GM19043 (cell line): ENCODE measurements around the gene LHPP.

ENCODE experiments used
- ATAC-seq: cut with Tn5 transposase; IDR thresholded peaks from one replicate; pipeline ENCODE4 v1.9.1; 2021; ENCODE audit warnings: low read depth; ENCODE audit not compliant: unreplicated experiment

The LHPP gene

DNA sequence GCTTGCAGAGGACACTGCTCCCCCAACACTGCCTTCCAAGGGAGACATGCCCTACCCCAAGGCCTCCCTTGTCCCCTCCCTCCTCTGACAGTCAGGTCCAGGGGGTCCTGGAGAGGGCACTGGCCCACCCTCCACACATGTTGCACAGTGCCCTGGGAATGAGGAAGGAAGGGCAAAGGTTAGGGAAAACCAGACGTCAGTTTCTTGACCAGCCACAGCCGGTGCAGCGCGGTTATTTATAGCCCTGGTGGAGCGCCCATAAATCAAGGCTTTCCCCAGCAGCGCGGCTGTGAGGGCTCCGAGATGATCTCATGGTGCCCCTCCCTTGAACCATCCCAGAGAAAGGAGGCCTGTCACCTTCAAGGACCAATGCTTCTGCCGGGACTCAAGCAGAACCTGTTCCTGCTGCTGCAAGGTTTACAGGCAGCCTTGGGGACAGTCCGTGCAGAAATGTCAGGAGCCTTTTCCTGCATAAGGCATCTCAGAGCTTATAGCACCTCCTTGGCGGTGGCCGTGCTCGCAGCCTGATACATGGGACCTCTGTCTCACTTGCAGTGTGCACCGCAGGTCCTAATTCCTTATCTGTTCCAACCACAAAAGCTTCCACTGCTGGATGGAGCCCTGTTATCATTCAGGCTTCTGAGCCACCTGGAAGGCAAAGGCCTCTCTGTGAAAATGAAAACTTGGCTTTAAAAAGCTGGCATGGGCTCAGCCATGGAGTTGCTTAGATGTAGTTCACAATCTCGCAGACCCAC lies 127.3 kb downstream of the LHPP start:
- no peak for ATAC-seq

DNA sequence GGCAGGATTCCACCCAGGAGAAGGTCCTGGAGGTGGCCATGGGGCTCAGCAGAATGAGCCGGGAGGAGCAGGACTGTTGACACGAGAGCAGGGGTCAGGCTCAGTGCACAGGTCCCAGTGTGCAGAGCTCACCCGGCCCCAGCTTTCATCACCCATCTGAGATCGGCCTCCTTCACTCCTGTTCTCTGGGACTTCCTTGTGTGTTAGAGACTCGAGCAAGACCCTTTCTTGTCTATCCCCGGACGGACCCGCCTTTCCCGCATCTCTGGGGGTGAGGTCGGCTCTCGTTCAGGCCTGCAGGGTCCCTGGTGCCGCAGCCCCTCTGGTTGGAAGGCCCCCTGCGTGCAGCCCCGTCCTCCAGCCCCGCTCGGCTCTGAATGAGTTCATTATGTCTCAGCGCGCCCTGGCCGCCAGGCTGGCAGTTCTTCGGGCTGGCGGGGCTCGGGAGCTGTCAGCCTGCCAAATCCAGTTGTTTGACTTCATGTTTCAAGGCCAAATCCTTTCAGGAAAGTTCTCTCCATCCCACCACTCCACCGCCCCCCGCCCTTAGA lies 127.9 kb downstream of the LHPP start:
- ATAC-seq = no peak

DNA sequence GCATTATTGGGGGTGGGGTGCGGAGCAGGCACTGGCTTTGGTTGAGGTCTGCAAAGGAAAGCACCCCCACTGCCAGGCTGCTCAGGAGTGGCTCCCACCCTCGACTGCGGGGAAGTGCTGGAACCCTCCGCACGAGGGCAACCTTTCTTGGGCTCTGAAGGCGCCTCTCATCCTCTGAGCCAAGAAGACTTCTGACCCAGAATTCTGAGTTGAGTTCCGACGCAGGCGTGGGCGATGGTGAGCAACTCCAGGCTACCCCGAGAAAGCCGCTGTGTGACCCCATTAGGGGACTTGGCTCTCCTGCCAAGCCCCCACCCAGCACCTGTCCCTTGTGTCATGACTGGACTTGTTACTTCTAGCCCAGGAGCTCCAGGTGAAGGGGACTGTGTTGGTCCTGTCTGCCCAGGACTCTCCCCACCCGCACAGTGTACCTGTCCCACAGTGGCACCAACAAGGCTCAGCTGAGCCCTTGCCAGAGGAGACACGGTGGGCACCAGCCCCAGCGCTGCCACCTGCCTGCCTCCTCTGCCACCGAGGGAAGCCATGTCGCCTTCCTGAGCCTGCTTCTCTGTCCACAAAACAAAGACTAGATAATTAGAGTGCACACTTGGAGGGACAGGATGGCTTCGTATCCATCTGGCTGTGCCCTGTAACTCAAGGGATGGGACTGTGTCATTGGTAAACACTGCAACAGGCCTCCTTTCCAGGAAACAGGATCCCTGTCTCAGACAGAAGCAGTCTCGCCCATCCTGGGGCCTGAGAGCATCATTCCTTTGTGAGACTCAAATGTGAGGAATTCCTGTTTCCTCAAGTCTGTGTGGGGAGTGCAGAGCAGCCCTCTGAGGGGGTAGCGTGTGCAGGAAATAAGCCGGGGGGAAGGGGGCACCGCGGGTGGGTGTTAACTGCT lies 128.8 kb downstream of the LHPP start:
- no peak for ATAC-seq

DNA sequence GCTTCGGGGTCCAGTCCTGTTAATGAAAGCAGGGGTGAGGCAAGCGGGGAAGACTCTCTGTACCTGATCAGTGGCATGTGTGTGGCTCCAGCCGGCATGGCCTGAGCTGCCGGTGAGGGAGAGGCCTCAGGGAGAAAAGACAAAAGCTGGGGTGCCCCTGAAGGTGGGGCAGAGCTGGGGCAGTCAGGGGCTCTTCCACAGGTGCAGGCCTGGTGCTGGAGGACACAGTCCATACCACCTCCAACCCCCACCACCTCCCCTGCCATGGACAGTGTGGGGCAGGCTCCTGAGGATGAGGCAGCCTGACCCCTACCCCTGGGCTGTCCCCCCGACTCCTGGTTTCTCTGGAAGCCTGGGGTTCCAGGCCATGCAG lies 129.5 kb downstream of the LHPP start:
- no peak for ATAC-seq

DNA sequence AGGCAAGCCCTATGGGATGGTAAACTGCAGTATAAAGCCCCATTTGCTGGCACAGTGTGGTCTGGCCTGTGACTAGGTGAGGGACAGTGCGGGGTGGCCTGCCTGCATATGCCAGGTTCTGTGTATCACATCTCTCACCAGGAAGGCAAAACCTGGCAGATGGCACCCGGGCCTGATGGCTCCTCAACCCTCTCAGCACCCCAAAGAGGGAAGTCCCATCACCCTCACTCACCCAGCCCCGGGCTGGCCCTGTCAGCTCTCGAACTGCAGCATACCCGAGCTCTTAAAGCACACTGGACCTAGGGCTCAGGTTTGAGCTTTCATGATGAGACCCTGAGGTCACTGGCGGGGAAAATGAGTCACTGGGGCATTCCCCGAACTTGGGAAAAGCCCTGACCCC lies 130.5 kb downstream of the LHPP start:
- ATAC-seq = no peak

DNA sequence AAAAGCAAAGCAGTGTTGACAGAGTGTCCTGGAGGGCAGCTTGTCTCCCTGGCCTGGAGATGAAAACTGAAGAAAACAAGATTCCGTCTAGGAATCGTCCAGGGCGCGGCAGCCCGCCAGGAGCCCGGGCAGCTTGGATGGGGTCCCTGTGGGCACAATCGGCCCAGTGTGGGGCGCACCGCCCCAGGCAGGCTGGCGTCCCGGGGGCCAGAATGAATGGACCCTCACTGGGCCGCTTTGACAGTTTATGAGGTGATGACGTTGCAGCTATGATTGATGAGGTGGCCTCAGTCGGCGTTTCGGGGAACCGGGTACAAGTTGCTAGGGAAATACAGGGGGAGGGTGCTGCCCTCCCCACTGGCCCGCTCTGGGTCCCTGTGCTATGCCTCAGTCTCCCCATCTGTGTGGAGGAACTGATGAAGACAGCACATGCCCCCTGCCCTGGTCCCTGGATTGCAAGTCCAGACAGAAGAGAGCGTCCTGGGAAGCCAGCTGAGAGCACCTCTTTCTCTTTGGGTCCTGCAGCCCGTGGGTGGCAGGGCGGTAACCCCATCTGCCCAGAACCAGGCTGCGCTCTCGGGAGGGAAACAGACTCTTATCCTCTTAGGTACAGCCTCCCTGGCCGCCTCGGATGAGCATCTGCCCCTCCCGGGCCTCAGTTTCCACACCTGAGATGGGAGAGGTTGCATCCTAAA lies 131.3 kb downstream of the LHPP start:
- ATAC-seq = no peak

DNA sequence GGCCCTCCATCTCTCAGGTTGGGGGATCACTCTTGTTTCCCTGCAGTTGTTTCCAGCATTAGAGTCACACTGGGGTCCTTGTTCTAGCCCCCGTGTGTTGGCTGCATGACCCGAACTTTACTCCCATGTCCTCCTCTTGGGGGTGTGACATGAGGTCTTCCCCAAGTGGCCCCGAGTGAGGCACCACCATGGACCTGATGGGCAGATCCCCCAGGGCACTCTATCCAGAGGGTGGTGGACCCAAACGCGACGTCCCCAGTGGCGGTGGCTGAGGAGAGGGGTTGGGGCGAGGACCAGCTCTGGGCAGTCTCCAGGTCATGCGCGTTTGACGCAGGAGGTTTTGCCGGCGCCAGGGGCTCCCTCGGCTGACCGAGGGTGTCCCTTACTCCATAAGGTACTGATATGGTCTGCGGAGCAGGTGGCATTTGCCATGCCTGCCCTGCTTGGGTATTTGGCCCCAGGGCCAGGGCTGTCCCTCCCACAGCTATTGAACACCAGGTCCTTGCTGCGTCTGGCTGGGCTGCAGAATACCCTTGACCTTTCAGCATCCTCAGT lies 131.9 kb downstream of the LHPP start:
- ATAC-seq = no peak

DNA sequence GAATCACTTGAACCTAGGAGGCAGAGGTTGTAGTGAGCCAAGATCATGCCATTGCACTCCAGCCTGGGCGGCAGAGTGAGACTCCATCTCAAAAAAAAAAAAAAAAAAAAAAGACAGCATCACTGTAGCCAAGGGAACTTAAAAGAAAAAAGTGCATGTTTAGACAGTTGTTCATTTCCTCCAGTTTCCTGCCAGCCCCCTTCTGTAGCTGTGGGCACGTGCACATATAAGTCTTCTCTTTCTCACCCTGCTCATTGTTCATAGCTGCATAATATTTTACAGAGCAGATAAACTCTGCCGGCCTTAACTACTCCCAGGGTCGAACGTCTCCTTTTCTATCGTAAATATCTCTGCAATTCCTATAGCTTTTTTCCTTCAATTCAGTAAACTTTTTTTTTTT lies 132.6 kb downstream of the LHPP start:
- no peak for ATAC-seq

DNA sequence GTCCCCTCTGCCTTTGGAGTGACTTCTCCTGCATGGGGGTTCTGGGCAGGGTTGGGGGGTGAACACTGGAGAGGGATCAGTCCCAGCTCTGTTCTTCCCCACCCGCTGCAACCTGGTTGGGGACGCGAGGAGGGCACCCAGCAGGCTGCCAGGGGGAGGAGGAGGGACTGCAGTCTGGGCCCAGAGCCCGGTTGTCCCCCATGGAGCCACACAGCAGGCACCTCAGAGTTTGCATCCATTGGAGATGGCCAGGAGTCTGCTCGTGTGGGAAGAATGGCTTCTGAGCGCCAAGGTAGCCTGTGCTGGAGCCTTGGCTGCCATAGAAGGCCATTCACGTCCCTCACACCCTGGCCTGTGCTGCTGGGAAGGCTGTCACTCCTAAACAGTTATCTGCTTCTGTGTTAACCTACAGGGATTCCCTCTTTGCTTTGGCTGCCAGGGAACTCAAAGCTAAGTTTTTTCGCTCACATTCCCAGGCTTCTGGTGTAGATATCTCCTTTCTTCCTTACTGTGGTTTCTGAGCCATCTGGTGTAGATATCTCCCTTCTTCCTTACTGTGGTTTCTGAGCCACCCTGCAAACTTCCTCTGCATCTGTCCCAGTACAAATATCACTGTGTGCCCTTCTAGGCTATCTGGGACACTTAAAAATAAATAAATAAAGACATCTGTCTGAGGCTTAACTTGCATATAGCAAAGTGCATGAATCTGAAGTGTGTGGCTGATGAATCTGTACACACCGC lies 133.7 kb downstream of the LHPP start:
- no peak for ATAC-seq

DNA sequence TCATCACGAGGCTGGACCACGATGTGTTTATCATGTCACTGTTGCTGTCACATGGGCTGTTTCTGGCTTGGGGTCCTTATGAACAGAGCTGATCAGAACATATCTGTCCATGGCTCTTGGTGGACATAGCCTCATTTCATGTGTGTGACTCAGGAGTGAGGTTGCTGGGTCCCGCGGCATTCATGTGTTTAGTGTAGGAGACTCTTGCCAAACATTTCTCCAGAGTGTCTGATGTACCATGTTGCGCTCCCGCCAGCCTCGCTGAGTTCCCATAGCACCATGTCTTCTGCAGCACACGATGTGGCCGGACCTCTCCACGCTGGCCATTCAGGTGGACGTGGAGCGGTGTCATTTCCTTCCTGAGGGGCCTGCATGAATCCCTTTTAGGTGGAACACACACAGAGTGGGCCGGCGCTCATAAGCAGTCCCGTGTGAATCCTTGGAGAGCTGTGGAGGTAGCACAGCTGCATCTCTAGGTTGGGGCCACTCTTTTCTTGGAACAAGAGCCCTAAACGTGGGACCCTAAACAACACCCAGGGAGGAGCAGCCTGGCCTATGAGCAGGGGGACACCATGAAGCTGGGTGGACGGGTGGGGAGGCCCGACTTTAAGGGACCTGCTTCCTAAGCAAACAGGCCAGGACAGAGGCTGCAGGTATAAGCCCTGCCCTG lies 134.6 kb downstream of the LHPP start:
- ATAC-seq = no peak

DNA sequence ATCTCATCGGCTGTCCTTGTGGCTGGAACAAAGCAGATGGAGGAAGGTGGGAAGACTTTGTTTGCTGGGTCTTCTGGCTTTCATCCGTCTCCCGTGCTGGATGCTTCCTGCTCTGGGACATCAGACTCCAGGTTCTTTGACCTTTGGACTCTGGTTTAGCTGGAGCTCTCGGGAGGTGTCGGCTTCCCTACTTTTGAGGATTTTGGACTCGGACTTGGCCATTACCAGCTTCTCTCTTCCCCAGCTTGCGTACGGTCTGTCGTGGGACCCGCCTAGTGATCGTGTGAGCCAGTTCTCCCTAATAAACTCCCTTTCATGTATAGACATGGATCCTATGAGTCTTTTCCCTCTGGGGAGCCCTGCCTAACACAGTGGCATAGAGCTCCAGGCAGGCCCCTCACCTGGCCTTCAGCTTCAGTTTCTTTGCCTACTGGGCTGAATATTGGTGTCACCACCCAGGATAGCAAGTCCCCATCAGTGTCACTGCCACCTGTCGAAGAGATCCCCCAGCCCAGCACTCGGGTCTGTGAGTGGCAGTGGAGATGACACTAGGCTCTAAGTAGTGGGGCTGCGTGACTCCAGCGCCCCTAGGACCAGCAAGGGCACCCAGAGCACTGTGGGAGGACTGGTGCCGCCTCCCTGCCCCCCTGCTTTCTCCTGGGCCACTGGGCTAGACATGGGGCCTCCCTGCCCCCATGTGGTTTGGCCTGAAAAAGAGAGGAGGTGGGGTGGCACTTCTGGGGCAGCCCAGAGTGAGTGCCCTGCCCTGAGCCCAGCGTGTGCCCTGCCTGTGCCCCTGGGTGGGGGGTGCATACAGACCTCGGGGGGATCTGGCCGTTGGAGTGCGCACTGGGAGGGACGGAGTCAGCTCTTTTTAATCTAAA lies 135.6 kb downstream of the LHPP start:
- no peak for ATAC-seq

DNA sequence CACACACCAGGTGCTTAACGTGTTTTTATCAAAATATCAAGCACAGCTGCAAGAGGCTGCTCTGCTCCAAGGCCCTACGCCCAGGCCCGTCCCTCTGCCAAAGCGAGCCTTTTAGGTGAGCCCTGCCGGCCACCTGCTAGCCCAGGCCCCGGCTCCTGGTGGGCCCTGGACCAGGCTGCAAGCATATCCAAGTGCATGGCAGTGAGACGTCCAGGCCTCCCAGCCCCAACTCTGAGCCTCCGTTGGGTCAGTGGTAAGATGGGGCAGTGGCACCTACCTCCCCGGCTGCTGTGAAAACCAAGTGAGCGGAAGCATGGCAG lies 136.2 kb downstream of the LHPP start:
- no peak for ATAC-seq

DNA sequence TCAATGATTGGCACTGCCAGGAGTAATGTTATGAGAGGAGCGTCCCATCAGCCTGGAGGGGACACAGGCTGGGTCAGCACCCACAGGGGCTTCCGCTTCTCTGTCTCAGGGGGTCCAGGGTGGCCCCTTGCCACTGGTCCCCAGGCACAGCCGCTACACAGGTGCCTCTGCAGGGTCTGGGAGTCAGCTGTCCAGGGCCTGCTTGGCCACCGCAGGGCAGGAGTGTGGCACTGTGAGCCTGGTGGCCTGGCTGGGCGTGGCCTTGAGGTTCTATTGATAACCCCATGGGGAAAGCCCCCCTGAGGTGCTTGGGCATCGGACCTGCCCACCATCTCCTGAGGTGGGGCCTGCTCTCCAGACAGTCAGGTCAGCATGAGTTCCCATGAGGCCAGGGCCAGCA lies 136.6 kb downstream of the LHPP start:
- ATAC-seq = no peak

DNA sequence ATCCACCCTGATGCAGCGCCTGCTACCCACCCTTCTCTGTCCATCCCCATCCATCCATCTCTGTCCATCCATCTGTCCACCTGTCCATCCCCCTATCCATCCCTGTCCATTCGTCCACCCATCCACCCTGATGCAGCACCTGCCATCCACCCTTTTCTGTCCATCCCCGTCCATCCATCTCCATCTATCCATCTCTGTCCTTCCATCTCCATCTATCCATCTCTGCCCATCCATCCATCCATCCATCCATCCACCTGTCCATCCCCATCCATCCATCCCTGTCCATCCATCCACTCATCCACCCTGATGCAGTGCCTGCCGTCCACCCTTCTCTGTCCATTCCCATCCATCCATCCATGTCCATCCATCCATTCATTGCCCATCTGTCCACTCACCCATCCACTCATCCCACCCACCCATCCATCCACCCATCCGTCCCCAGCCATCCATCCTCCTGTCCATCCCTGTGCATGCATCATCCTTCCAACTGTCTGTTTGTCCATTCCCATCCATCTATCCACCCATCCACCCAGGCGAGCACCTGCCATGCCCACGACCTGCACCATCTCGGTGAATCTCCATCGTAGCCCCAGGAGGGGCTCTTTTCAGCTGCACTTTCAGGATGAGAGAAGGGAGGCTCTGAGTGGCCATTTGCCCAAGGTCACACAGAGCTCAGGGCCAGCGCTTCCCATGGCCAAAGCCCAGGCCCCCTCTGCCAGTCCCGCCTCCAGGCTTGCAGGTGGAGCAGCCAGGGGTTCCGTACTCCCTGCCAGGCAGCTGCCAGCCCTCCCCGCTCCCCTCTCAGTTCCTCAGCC lies 137.4 kb downstream of the LHPP start:
- no peak for ATAC-seq

DNA sequence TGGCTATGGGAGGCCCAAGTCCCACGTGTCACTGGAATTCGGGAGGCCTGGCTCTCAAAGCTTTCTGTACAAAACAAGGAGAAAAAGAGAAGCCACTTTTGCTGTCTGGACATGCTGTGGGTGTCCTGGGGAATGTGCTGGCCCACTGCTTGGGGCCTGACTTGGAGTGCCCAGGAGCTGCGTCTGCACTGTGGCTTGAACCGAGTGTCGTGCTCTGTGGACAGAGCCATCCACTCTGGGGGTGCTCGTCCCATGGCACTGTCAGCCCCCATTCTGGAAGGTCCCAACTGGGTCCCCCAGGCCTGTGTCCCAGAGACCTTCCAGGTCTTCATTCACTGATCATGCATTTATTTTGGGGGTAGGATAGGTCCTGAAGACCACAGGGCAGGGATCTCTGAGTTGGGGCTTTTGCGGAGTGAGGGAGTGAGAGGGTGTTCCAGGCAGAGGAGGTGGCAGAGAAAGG lies 138.0 kb downstream of the LHPP start:
- no peak for ATAC-seq

DNA sequence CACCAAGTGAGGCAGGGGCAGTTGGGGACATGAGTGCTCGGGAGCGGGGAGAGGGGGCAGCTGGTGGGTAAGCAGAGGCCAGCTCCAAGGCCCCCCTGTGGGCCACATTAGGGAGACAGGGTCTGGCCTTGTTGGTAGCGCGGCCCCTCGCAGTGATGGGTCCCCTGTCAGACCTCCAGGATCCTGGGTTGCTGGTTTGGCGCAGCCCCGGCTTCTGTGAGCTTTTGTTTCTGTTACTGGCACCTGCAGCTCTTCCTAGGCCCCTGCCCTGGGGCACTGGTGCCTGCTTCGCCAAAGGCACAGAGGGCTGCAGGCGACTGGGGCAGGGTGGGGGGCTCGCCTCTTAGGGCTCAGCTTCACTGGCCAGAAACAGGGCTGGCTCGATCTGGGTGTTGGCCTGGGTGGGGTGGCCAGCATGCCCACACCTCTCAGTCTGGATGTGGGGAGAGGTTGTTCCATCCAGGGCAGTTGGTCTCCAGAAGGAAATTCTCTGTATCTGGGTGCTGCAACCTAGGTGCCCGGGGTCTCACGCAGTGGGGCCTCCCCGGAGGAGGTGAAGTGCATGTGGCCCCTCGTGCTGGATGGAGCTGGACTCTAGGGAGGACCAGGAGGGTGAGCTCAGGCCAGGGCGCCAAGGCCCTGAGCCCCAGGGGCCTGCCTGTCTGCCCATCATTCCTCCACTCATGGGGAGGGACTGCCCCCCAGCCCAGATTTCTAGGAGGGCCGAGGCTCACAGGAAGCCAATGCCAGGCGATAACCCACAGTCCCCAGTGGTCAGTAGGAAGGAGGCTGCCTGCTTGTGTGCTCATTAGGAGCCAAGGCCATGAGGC lies 138.6 kb downstream of the LHPP start:
- ATAC-seq = no peak

DNA sequence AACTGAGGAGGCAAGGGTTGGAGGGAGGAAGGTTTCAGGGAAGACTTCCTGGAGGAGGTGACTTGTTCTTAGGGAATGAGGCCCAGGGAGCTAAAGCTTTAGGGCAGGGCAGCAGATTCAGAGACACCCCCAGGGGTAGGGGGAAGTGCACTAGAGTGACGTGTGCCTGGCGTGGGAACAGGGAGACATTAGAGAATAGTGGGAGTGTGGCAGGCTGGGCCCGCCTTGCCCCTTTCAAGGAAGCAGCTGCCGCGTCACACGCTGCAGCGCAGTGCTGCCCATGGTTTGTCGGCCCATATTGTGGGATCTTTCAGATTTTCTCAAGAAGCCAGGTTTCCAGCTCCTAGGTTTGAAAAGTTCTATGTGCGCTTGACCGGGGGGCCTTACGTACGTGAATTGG lies 139.4 kb downstream of the LHPP start:
- no peak for ATAC-seq
